ENCODE measurements around the gene PFKFB3.
"Not testable (repeated sequence)": the region's sequence is repeated elsewhere in the genome, so short reads cannot be mapped to it uniquely, and the experiment has no call there.

PFKFB3 gene

DNA sequence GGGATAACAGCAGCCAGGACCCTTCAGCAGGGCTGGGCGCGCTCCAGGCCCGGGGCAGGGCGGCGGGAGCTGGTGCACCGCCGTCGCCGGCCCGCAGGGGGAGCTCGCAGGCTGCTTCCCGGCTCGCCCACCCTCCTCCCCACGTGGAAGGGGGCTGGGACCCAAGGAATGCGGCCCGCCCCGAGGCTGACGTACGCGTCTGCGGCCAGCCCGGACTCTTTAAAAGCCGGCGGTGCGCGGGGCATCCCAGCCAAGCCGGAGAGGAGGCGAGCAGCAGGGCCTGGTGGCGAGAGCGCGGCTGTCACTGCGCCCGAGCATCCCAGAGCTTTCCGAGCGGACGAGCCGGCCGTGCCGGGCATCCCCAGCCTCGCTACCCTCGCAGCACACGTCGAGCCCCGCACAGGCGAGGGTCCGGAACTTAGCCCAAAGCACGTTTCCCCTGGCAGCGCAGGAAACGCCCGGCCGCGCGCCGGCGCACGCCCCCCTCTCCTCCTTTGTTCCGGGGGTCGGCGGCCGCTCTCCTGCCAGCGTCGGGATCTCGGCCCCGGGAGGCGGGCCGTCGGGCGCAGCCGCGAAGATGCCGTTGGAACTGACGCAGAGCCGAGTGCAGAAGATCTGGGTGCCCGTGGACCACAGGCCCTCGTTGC is at the start of gene PFKFB3:
Gene PFKFB3 (plus strand): TSS at position 249 of the 647 bp plus-strand sequence. CDS start 329 bp downstream, at position 578.
- peak; percentile 71 for DNase-seq (ENCODE audit: low read depth, low spot score)

DNA sequence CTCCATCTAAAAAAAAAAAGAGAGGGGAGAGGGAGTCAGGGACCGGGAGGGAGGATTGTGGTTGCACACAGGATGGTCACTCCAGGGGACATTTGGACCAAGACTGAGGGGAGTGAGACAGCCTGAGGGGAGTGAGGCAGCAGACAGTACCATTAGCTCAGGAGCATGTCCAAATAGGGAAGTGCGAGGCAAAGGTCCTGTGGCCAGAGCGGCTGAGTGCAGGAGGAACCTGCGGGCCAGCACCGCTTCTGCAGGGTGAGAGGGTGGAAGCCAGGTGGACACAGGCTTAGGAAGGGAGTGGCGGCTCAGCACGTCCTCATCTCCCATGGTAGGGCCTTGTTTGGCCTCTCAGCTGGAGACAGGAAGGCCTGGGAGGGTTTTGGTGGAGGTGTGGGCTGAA is 48.9 kb upstream of the PFKFB3 start:
- DNase-seq (ENCODE audit: low read depth, low spot score): no peak

DNA sequence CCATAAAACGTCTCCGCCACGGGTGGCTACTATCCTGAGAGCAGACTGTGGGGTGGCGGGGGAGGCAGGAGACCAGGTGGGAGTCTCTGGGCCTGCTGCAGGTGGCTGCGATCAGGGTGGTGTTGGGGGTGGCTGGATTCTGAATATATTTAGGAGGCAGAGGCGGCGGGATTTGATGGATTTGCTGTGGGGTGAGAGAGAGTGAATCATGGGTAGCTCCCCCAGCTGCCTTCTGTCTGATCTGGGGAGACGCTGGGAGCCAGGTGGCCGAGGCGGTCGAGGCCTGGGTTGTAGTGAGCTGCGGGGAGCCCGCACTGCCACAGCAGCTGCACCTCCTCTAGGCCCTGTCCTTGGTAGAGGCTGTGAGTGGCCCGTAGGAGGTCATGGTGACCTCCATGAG is 48.2 kb upstream of the PFKFB3 start:
- DNase-seq (ENCODE audit: low read depth, low spot score): no peak

DNA sequence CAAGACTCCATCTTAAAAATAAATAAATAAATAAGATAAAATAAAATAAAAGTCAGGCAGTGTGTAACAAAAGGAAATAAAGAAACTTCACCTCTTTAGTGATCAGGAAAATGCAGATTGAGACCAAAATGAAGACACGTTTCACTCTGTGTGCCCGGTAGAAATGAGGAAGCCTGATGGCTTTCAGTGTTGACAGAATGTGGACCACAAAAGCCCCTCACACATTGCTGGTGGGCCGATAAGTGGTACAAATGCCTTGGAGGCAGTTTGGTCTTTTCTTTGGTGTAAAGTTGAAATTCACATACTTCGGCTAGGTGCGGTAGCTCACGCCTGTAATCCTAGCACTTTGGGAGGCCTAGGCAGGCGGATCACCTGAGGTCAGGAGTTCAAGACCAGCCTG is 44.5 kb upstream of the PFKFB3 start:
- no peak for DNase-seq (ENCODE audit: low read depth, low spot score)

DNA sequence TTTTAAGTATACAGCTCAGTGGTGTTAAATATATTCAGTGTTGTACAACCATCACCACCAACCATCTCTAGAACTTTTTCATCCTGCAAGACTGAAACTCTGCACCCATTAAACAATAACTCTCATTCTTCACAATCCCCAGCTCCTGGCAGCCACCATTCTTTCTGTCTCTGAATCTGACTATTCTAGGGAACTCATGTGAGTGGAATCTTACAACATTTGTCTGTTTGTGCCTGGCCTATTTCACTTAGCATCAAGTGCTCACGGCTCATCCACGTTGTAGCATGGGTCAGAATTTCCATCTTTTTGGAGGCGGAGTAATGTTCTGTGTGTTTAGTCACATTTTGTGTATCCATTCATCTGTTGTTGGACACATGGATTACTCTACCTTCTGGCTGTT is 40.8 kb upstream of the PFKFB3 start:
- no peak for DNase-seq (ENCODE audit: low read depth, low spot score)

DNA sequence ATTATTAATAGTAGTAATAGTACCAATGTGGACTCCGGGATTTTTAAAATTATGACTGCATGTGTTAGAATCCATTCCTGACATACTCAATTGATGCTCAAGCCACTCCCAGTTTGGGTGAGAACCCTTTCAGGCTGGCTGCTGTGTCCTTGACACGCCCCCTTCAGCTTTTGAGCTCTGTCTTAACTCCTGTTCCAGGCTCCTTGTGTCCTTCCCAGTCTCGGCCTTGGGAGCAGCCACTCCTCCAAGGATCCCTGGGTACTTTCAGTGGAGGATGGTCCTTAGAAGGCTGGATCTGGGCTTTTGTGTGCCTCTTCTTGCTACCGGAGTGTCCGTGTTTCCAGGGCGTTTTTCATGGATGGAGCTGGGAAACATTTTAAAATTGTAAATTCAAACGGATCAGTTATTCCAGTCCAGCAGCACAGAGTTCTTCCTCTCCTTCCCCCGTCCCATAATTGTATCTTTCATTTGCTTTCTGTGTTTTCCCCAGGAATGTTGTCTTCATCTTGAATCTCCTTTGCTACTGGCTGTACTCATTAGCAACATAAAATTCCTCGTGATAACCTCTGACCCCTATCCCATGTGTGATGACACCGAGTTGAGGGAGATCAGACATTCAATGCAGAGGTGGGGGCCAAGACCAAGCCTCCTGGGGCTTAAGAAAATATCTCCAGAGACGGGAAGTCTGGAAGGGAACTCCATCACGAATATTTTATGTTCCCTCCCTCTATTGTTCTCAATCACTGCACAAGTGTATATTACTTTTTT is 40.0 kb upstream of the PFKFB3 start:
- DNase-seq (ENCODE audit: low read depth, low spot score): no peak

DNA sequence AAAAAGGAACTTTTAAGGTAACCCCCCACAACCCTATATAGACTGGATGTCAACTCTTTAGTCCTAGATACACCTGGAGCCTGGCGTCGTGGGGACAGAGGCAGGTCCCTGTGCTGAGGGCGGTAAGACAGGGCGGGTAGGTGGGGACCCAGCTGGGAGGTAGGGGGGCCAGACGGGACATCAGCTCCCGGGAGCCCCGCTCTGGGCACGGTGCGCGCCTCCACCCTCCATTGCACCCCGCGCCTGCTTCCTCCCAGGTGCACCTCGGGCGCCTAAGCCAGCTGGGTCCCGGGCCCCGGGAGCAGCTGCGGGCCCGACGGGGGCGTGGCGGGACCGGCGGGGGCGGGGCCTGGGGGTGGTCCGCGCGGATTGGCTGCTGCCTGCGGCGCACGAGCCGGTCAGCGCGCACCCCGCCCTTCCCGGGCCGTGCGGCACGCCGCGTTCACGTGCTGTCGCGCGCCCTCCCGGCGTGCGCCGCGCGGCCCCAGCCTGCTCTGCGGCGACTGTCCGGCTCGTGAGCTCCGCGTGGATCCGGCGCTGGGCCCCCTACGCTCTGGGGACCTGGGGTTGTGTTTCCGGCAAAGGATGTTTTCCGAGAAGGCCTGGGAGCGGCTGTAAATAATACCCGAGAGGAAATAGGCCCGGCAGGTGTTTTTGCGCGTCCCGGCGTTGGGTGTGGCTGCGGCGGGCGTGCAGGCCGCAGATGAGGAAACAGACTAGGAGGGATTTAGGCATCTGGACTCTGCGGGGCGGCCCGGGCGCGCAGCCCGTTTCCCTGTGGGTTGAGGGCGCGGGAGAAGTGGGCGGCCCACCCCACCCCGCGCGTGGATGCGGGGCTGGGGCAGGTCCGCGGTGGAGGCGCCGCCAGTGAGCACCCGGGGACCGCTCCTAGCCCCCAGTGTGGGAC is 39.1 kb upstream of the PFKFB3 start:
- no peak for DNase-seq (ENCODE audit: low read depth, low spot score)

DNA sequence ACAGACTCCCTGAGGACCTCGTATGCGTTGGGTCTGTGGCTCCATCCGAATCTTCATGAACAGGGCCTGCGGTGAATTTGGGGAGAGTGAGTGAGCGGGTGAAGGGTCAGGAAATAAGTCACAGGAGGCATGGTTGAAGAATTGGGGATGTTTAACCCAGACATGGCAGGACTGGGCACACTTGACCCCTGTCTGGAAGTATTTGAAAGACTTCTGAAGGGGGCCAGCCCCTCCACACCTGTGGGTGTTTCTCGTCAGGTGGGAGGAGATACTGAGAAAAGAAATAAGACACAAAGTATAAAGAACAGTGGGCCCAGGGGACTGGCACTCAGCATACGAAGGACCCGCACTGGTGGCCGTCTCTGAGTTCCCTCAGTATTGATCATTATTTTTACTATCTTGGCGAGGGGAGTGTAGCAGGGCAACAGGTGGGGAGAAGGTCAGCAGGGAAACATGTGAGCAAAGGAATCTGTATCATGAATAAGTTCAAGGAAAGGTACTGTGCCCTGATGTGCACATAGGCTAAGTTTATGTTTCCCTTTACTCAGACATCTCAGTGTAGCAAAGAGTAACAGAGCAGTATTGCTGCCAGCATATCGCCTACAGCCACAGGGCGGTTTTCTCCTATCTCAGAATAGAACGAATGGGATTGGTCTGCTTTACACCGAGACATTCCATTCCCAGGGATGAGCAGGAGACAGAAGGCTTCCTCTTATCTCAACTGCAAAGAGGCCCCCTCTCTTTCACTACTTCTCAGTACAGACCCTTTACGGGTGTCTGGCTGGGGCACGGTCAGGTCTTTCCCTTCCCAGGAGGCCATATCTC is 38.2 kb upstream of the PFKFB3 start:
- DNase-seq (ENCODE audit: low read depth, low spot score): no peak

DNA sequence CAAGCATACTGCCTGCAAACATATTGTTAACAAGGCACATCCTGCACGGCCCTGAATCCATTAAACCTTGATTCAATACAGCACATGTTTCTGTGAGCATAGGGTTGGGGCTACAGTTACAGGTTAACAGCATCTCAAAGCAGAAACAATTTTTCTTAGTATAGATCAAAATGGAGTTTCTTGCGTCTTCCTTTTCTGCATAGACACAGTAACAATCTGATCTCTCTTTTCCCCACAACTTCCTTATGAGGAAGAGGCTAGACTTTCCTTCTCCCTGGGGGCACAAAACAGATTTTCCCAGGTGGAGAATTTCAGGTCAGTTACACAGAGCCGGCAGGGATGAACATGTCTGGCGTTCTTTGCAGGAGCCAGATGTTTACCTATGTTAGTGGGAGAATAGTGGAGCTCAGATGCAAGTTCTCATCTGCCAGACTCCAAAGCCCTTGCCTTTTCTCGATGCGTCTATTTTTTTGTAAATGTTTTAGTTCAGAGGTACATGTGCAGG is 37.5 kb upstream of the PFKFB3 start:
- no peak for DNase-seq (ENCODE audit: low read depth, low spot score)

DNA sequence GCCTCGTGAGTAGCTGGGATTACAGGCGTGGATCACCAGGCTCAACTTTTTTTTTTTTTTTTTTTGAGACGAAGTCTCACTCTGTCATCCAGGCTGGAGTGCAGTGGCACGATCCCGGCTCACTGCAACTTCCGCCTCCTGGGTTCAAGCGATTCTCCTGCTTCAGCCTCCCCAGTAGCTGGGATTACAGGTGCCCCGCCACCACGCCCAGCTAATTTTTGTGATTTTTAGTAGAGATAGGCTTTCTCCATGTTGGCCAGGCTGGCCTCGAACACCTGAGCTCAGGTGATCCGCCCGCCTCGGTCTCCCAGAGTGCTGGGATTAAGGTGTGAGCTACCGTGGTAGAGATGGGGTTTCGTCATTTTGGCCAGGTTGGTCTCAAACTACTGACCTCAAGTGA is 36.8 kb upstream of the PFKFB3 start:
- DNase-seq (ENCODE audit: low read depth, low spot score): not testable (repeated sequence)

DNA sequence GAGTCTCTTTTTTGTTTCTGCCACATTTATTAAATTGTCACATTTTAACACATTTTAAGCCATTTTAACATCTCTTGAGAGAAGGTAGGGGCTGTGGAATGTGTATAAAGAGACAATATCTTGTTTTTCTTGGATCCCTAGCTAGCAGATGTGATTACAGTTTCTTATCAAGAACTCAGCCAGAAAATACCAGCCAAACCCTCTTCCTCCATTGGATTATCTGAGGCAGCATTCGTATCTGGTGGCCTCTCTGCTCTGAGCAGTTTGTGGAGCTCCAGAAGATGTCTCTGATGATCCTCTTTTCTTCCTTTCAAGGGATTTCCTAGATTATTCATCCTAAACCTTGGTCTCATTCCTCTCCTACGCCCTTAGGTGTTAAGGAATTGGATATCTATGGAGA is 35.3 kb upstream of the PFKFB3 start:
- DNase-seq (ENCODE audit: low read depth, low spot score): no peak

DNA sequence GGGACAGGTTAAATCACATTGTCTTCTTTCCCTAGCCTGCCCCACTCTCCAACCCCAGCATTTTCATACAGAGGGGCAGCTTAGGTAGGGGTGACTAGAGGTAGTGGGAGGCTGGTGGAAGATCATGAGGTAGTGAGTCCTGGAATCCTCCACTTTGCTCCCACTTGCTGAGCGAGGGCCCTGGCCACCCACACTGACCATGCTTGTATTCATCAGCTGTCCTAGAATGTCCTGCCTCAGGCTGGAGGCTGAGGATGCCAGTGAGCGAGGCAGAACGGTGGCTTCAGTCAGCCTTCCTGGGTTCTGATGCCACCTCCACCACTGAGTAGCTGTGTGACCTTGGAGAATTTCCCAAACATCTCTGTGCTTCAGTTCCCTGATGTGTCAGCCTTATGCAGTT is 34.6 kb upstream of the PFKFB3 start:
- no peak for DNase-seq (ENCODE audit: low read depth, low spot score)

DNA sequence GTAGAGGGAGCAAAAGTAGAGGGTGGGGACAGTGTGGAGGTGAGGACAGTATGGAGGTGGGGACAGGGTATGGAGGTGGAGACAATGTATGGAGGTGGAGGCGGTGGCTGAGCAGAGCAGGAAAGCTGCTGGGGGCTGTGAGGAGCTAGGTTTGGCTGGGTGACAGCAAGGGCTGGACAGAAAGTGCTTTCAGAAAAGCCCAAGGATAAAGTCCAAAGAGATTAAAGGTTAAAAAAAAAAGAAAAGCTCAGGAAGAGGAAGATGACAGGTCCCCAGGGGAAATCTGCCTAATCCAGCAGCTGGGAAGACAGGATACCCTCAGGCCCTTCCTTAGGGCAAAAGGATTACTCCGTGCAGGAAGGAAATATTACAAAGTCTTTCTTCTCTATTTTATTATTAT is 32.1 kb upstream of the PFKFB3 start:
- no peak for DNase-seq (ENCODE audit: low read depth, low spot score)

DNA sequence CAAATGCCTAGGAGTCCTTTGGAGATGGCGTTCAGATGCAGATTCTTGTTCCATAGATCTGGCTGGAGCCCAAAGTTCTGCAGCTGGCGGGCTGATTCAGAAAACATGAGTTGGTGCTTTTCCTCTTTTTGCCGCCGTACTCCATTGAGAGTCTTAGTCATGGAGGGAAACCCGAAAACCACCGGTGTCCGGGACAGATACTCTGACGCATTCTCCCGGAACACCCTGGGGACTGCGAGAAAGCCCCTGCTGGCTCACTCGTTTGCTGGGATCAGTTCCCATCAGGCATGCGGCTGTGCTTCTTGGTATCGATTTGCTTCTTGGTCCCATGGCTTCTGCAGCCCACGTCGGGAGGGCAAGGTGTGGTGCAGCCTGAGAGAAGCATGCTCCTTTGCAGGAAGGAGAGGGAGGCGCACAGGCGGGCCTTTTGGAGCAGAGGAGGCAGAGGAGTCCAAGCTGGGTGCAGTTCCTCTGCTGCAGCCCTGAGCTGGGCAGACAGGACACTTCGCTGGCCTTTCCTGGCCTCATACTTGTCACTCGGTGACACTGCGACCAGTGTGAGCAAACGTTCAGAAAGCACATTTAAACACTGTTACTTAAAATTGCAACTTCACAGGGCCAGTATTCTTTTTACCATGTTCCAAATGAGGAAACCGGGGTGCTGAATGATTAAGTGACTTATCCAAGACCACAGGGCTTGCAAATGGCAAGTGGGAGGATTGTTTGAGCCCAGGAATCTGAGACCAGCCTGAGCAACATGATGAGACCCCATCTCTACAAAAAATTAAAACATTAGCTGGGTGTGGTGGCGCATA is 30.6 kb upstream of the PFKFB3 start:
- DNase-seq (ENCODE audit: low read depth, low spot score): peak; percentile 55

DNA sequence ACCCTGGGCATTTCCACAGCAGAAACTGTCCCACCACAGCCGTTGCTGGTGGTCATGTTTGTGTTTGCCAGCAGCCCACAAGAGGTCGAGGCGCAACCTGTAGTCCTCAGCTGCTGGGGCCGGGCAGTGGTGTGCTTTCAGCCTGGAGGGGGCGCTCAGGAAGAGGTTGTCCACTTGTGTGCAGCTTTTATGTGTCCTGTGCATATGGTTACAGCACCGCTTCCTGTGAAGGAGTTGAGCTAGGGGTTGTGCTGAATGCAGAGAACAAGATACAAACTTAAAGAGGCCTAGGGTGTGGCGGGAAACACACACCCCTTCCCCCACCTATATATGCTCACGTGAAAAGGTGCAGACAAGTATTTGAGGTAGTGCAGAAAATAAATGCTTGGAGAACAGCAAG is 29.5 kb upstream of the PFKFB3 start:
- DNase-seq (ENCODE audit: low read depth, low spot score): no peak

DNA sequence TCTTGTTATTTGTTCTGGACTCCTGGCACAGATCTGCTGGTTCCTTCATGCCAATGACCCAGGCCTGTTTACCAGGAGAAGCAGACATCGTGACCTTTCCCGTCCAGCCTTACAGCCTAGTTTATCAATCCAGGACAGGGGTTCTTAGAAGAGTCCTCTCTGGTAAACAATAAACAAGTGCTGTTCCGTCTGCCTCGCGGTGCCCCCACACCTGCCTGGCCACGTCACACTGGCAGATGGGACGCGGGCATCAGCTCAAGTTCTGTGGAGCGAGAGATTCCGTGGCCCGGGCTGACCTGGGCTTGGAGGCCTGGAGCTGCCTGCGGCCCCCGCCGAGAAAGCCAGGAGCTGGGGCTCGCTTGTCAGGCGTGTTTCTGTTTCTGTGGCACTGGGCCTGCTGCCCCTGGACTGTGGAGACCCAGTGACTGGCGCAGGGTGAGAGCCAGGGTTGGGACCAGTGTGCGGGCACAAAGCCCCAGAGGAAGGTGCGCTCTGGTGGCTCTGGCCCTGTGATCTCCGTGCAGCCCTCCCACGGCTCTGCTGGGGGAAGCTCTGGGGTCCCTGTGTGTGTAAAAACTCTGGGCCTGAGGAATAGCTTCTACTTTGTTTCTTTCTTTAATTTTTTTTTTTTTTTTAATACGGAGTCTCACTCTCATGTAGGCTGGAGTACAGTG is 28.4 kb upstream of the PFKFB3 start:
- no peak for DNase-seq (ENCODE audit: low read depth, low spot score)

DNA sequence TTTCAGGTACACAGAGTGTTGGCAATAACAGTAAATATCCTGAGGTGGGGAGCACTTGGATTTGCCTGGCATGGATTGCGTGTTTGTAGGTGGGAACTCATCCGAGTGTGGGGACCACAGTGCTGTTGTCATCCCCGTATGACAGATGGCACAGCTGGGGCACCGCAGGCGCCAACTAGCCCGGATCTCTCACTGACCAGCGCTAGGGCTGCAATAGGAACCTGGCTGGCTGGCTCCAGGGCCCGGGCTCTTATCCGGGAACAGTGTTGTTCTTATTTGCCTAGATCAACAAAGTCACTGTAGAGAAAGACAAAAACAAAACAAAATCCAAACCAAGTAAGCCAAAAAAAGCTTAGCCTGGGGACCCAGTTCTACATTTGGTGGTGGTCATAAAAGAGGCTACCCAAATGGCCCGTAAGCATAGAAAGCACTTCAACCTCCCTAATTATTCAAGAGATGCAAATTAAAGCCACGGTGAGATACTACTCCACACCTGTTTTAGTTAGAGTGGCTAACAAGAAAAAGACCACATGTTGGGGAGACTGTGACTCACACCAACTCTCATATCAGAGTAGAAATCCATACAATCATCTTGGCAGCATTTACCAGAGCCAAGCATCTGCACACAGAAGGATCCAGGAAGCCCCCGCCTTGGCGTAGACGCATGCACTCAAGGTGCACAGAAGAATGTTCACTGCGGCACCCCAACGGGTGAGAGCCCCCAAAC is 27.2 kb upstream of the PFKFB3 start:
- DNase-seq (ENCODE audit: low read depth, low spot score): no peak

DNA sequence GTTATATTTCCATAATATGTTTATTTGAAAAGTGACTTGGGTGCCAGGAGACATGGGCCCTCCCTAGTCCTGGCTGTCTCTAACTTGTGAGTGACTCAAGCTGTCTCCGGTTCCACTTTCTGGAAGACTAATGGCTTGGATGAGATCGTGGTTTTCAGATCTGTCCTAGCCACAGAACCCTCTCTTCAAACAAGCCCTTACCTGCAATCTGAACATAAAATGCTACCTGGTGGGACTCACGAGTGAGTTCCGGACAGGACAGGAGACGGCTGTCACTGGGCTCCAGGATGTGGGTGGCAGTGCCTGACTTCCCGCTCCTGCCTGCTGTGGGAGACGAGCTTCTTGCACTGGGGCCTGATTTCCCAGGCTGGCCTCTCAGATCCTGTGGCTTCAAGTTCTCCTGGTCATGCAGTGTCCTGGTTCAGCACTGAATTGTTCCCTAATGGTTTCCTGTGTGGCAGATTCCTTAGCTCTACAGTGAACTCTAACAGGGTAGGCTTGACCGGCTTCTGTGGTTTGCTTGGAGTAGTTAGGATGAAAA is 26.0 kb upstream of the PFKFB3 start:
- DNase-seq (ENCODE audit: low read depth, low spot score): no peak

DNA sequence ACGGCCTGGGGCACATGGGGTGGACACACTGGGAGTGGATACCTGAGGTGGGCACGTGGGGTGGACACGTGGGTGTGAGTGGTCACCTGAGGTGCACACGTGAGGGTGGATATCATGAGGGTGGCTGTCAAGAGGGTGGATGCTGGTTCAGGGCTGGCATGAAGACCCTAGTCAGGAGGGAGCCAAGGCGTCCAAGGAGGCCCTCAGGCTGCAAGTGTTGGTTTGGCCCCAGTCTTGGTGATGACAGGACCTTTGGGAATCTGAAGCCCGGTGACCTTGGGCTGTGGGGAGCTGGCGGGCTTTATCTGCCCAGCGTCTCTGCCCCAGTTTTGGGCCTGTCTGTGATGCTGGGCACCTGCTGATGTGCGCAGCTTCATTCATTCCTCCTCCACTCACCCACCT is 24.9 kb upstream of the PFKFB3 start:
- DNase-seq (ENCODE audit: low read depth, low spot score): no peak
